Measurements from ENCODE around the gene MSANTD4. TPM values are rescaled to one million over a fixed set of nuclear protein-coding genes. Genes with fewer than 3 reads are reported as not detected.

Gene MSANTD4
- total RNA-seq = 10 to 100 TPM; 23.1 to 30.9 (median 25.8) TPM

DNA sequence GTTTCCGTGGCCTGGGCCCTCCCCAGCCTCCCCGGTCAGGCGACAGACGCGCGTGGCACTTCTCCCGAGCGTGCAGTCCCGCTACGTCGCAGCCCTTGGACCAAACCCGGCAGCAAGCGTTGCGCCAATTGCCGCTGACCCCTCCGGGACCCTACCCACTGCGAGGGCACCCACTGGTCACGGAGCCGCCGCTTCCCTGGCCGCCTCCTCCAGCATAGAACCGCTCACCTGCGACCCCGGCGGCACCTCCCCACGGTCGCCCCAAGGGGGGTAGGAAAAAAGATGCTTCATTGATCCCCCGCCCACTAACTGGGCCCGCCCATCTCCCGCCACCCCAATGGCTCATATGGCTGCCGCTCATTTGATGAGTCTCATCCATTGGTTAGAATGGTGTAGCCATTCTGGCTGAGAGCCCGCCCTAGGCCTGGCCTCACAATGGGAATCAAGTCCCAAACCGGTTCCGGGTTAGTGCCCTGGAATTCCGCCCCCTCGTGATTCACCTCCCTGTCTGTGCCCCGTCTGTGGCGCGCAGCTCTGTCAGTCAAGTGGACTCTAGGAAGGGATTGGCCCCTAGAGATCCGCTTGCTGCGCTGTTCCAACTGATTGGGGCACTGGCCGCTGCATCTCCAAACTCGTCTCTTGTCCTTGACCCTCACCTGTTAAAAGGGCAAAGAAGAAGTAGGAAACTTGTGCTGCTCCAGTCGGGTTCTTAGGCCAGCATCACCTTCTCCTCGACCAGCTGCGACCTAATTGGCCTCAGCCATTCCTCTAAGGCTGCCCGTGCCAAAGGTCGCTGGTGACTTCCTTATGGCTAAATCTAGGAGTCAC, at the start of gene MSANTD4:
Gene MSANTD4 (minus strand): TSS at position 274 of the 828 bp plus-strand sequence. CDS start 11,323 bp downstream, outside the sequence.
- TF ChIP-seq, protein P1, sequence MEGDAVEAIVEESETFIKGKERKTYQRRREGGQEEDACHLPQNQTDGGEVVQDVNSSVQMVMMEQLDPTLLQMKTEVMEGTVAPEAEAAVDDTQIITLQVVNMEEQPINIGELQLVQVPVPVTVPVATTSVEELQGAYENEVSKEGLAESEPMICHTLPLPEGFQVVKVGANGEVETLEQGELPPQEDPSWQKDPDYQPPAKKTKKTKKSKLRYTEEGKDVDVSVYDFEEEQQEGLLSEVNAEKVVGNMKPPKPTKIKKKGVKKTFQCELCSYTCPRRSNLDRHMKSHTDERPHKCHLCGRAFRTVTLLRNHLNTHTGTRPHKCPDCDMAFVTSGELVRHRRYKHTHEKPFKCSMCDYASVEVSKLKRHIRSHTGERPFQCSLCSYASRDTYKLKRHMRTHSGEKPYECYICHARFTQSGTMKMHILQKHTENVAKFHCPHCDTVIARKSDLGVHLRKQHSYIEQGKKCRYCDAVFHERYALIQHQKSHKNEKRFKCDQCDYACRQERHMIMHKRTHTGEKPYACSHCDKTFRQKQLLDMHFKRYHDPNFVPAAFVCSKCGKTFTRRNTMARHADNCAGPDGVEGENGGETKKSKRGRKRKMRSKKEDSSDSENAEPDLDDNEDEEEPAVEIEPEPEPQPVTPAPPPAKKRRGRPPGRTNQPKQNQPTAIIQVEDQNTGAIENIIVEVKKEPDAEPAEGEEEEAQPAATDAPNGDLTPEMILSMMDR (IDR thresholded peaks at IDR 0.05; ENCODE audit: low read depth) = no peak

DNA sequence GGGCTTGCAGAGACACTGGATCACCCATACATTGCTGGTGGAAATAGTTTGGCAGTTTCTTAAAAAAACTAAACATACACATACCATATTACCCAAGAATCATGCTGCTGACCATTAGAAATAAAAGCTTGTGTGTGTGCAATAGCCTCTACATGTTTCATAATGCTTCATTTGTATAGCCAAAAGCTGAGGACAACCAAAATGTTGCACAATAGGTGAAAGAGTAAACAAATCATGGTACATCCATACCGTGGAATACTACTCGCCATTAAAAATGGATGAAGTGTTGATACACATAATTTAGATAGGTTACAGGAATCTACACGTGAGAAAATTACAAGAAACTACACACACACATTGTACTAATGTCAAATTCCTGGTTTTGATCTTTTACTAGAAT, 48.6 kb upstream of the MSANTD4 start:
- TF ChIP-seq, protein P1 (IDR thresholded peaks at IDR 0.05; ENCODE audit: low read depth) = no peak

DNA sequence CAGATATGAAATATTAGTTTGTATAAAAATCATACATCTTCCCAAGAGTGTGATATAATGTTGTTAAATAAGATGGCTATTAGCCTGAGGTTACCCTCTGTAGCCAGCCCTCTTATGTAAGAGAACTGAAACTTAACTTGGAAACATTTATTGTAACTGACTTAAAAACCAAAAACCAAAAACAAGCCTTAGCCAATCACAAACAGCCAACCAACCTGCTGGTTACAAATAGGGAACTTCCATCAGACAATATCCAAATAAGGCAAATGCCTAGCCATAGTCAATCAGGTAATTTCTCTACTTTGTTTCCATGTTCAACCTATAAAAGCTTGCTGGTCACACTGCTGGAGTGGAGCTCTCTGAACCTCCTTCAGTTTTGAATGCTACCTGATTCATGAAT, 41.0 kb upstream of the MSANTD4 start:
- TF ChIP-seq, protein P1 (IDR thresholded peaks at IDR 0.05; ENCODE audit: low read depth) = no peak

GRCh38 chr11:106061954-106062949, 40.2 kb upstream of the MSANTD4 start:
- TF ChIP-seq, protein P1 (IDR thresholded peaks at IDR 0.05; ENCODE audit: low read depth) = no peak

- TF ChIP-seq, protein P1 (IDR thresholded peaks at IDR 0.05; ENCODE audit: low read depth) = no peak
These were observed 39.3 kb upstream of the MSANTD4 start for GRCh38 chr11:106061249-106061784.

GRCh38 chr11:106059617-106060016, 37.6 kb upstream of the MSANTD4 start:
- TF ChIP-seq, protein P1 (IDR thresholded peaks at IDR 0.05; ENCODE audit: low read depth) = no peak

Measured in subcutaneous adipose tissue (tissue), 4 donors.